OCI-LY7 (cell line): ENCODE results near the gene HBE1. TPM values are rescaled to one million over a fixed set of nuclear protein-coding genes. Genes with fewer than 3 reads are reported as not detected.
A peak's percentile ranks its signal among the peaks of the same experiment; 100 is the strongest.
"Not testable (repeated sequence)": the region's sequence is repeated elsewhere in the genome, so short reads cannot be mapped to it uniquely, and the experiment has no call there.

ENCODE experiments used
- BruUV-seq: library from RNA; stranded (reverse); fragments of 400-500 nt; replicated peaks from 2 replicates; lab custom pipeline; 2021; lab: Mats Ljungman, UMichigan
- CTCF ChIA-PET: fragments of 300-600 bp; sonication (Branson Sonifier 250); formaldehyde crosslinking; loops from one replicate; lab custom pipeline; 2022; ENCODE audit warnings: antibody characterized with exemption; ENCODE audit not compliant: unreplicated experiment; lab: Charles Lee
- POLR2A ChIA-PET: fragments of 300-600 bp; sonication (Branson Sonifier 250); formaldehyde crosslinking; loops from one replicate; lab custom pipeline; 2022; ENCODE audit warnings: antibody characterized with exemption; lab: Charles Lee
- DNase-seq: peaks from one replicate; pipeline ENCODE4 v3.0.0-alpha.2; 2015; ENCODE audit warnings: low spot score
- H2AFZ ChIP-seq: fragments of 200-600 bp; sonication (generic), shearing (Covaris generic); 2 replicates; pipeline ENCODE4 v1.6.1; 2014; ENCODE audit warnings: mild to moderate bottlenecking, antibody characterized with exemption, low read length, moderate library complexity
- H3K27ac ChIP-seq: fragments of 200-600 bp; sonication (generic); 2 replicates; pipeline ENCODE4 v1.5.1; 2014; ENCODE audit warnings: mixed run types, low read depth, mild to moderate bottlenecking, moderate library complexity, low read length, inconsistent platforms; ENCODE audit not compliant: poor library complexity, severe bottlenecking
- H3K36me3 ChIP-seq: fragments of 200-600 bp; sonication (generic); 2 replicates; pipeline ENCODE4 v1.6.1; 2014; ENCODE audit warnings: mild to moderate bottlenecking, antibody characterized with exemption, low read length, moderate library complexity, mixed read lengths; ENCODE audit not compliant: insufficient read depth
- H3K4me1 ChIP-seq: fragments of 200-600 bp; sonication (generic); 2 replicates; pipeline ENCODE4 v1.5.1; 2014; ENCODE audit warnings: mild to moderate bottlenecking, low read length; ENCODE audit not compliant: insufficient read depth, poor library complexity, severe bottlenecking
- H3K4me2 ChIP-seq: fragments of 200-600 bp; sonication (generic); 2 replicates; pipeline ENCODE4 v1.6.1; 2014; ENCODE audit warnings: mild to moderate bottlenecking, low read length
- H3K4me3 ChIP-seq: fragments of 200-600 bp; sonication (generic); 2 replicates; pipeline ENCODE4 v1.5.1; 2014; ENCODE audit warnings: mild to moderate bottlenecking, low read depth, low read length; ENCODE audit not compliant: poor library complexity, severe bottlenecking
- H3K79me2 ChIP-seq: fragments of 200-600 bp; sonication (generic); 2 replicates; pipeline ENCODE4 v1.6.1; 2016; ENCODE audit warnings: low read depth, mild to moderate bottlenecking, low read length, moderate library complexity, mixed read lengths; ENCODE audit not compliant: insufficient read depth
- H3K9me2 ChIP-seq: fragments of 200-600 bp; sonication (generic); 2 replicates; pipeline ENCODE4 v1.6.1; 2016; ENCODE audit warnings: mild to moderate bottlenecking, low read length, mixed read lengths; ENCODE audit not compliant: insufficient read depth
- H3K9me3 ChIP-seq: fragments of 200-600 bp; sonication (generic); 2 replicates; pipeline ENCODE4 v1.6.1; 2014; ENCODE audit warnings: mild to moderate bottlenecking, mixed run types, low read length, mixed read lengths
- H4K20me1 ChIP-seq: fragments of 200-600 bp; sonication (generic); 2 replicates; pipeline ENCODE4 v1.6.1; 2014; ENCODE audit warnings: mild to moderate bottlenecking, antibody characterized with exemption, low read length, moderate library complexity, mixed read lengths; ENCODE audit not compliant: insufficient read depth
- EZH2phosphoT487 ChIP-seq: fragments of 200-600 bp; sonication (generic); IDR thresholded peaks from 2 replicates; pipeline ENCODE4 v1.6.1; 2018; ENCODE audit warnings: low read depth, borderline replicate concordance, mild to moderate bottlenecking, mixed run types, antibody characterized with exemption, low read length, moderate library complexity, mixed read lengths
- intact Hi-C: fragments of 100-400 bp; cut with micrococcal nuclease; formaldehyde crosslinking; loops from one replicate; pipeline ENCODE4 v1.10.0; 2022; ENCODE audit not compliant: unreplicated experiment
- total RNA-seq, 2 experiments: library from RNA; depleted of rRNA in 1 of 2; stranded (reverse); fragments of >200 nt in 1 of 2; shearing (Covaris generic) in 1 of 2; gene quantifications; 2 replicates each; pipeline ENCODE4 v1.2.3, GENCODE V29; 2014 to 2022
- TF ChIP-seq, protein P1 (sequence below): fragments of 200-600 bp; sonication (generic); conservative IDR thresholded peaks from 2 replicates; pipeline ENCODE4 v1.5.1; 2014; ENCODE audit warnings: mild to moderate bottlenecking, antibody characterized with exemption, low read length, moderate library complexity, mixed read lengths

The HBE1 gene
- total RNA-seq, 2 experiments from 2014 or later = not detected

DNA sequence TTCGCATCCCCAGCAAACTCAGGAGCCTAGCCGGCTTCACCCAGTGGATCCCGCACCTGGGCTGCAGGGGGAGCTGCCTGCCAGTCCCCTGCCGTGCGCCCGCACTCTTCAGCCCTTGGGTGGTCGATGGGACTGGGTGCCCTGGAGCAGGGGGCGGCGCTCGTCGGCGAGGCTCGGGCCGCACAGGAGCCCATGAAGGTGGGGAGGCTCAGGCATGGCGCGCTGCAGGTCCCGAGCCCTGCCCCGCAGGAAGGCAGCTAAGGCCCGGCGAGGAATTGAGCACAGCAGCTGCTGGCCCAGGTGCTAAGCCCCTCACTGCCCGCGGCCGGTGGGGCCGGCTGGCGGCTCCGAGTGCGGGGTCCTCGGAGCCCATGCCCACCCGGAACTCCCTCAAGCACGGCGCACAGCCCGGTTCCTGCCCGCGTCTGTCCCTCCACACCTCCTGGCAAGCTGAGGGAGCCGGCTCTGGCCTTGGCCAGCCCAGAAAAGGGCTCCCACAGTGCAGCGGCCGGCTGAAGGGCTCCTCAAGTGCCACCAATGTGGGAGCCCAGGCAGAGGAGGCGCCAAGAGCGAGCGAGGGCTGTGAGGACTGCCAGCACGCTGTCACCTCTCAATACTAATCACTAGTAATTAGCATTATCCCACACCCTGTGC, 24.7 kb upstream of the HBE1 start:
- POLR2A ChIA-PET, H3K36me3 ChIP-seq, BruUV-seq, H3K27ac ChIP-seq, intact Hi-C loops, H2AFZ ChIP-seq, H3K4me3 ChIP-seq, CTCF ChIA-PET, H3K79me2 ChIP-seq, H4K20me1 ChIP-seq, DNase-seq, H3K9me3 ChIP-seq, H3K4me2 ChIP-seq, H3K9me2 ChIP-seq, H3K4me1 ChIP-seq: not testable (repeated sequence)

DNA sequence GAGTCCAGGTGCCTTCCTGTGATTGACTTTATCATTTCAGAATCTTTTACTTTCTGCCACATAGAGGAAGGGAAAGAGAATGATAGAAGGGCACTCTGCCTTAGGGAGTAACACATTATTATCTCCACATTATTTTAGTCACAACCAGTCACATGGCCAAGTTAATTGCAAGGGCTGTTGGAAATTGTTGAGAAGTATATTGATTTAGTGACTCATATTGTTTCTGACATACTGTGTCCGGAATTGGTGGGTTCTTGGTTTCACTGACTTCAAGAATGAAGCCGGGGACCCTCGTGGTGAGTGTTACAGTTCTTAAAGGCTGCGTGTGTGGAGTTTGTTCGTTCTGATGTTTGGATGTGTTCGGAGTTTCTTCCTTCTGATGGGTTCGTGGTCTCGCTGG, 23.3 kb upstream of the HBE1 start:
- H3K9me3 ChIP-seq = no peaks in the 10 kb centered on the region
- H3K79me2 ChIP-seq = no peaks in the 10 kb centered on the region
- BruUV-seq = no TSS peak
- H3K27ac ChIP-seq = no peak overlapping the region
- no peak for DNase-seq
- CTCF ChIA-PET = no interaction called here
- no peaks in the 10 kb centered on the region for H3K9me2 ChIP-seq
- intact Hi-C loops = no loop called here
- H2AFZ ChIP-seq = no peak overlapping the region
- no peaks in the 10 kb centered on the region for H3K36me3 ChIP-seq
- POLR2A ChIA-PET = no interaction called here
- H3K4me2 ChIP-seq = no peak overlapping the region
- H4K20me1 ChIP-seq = no peaks in the 10 kb centered on the region
- TF ChIP-seq, protein P1, sequence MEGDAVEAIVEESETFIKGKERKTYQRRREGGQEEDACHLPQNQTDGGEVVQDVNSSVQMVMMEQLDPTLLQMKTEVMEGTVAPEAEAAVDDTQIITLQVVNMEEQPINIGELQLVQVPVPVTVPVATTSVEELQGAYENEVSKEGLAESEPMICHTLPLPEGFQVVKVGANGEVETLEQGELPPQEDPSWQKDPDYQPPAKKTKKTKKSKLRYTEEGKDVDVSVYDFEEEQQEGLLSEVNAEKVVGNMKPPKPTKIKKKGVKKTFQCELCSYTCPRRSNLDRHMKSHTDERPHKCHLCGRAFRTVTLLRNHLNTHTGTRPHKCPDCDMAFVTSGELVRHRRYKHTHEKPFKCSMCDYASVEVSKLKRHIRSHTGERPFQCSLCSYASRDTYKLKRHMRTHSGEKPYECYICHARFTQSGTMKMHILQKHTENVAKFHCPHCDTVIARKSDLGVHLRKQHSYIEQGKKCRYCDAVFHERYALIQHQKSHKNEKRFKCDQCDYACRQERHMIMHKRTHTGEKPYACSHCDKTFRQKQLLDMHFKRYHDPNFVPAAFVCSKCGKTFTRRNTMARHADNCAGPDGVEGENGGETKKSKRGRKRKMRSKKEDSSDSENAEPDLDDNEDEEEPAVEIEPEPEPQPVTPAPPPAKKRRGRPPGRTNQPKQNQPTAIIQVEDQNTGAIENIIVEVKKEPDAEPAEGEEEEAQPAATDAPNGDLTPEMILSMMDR = no peak
- TF ChIP-seq EZH2phosphoT487 = no peak
- no peaks in the 10 kb centered on the region for H3K4me1 ChIP-seq
- no peak overlapping the region for H3K4me3 ChIP-seq

DNA sequence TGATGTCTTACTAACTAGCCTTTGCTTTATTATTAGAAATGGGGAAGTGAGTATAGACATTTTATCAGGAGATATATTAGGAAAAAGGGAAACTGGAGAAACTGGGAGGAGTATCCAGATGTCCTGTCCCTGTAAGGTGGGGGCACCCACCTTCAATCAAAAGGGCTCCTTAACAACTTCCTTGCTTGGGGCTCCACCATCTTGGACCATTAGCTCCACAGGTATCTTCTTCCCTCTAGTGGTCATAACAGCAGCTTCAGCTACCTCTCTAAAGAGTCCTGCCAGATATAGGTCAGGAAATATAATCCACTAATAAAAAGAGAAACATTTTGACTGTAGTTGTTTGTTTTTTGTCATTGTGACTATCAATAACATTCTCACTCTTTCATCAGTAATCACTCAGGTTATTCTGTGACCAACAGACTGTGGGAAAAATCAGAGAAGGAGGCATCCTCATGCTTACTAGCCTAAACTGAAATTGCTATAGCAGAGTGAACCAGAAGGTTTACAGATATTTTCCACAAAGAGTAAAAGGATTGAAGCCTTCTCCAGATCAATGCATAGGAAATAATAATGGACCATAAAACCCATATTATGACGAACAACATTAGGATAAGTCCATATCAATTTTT, 21.6 kb upstream of the HBE1 start:
- no peak overlapping the region for H2AFZ ChIP-seq
- no peaks in the 10 kb centered on the region for H4K20me1 ChIP-seq
- ChIA-PET POLR2A (no interaction called here), CTCF (interaction anchor here (0.5 kb wide), 1 partner anchor 538 kb away, joined by 3 read pairs; no protein-coding TSS in a partner anchor)
- no peaks in the 10 kb centered on the region for H3K4me1 ChIP-seq
- intact Hi-C loops = no loop called here
- no peaks in the 10 kb centered on the region for H3K9me2 ChIP-seq
- H3K9me3 ChIP-seq = no peaks in the 10 kb centered on the region
- H3K36me3 ChIP-seq = no peaks in the 10 kb centered on the region
- TF ChIP-seq, protein P1 = peak; percentile 70
- TF ChIP-seq EZH2phosphoT487 = no peak
- H3K27ac ChIP-seq = no peak overlapping the region
- no peaks in the 10 kb centered on the region for H3K79me2 ChIP-seq
- peak; percentile 18 for DNase-seq
- no peak overlapping the region for H3K4me2 ChIP-seq
- no TSS peak for BruUV-seq
- H3K4me3 ChIP-seq = no peak overlapping the region
